Measurements from ENCODE around the gene NOC3L. TPM values are rescaled to one million over a fixed set of nuclear protein-coding genes. Genes with fewer than 3 reads are reported as not detected.
A peak's percentile ranks its signal among the peaks of the same experiment; 100 is the strongest.
"Not testable (repeated sequence)": the region's sequence is repeated elsewhere in the genome, so short reads cannot be mapped to it uniquely, and the experiment has no call there.

NOC3L gene
- 10 to 100 TPM; 48.8 to 54.6 (median 52.8) TPM for total RNA-seq

GRCh38 chr10:94362360-94363250 is at the start of gene NOC3L:
TSS of gene NOC3L (minus strand) at chr10:94362939. CDS start at chr10:94362838, 101 bp downstream.
- peaks cover 30% of the 10 kb centered on the region for H3K4me1 Mint-ChIP-seq (ENCODE audit: low read depth)
- H3K36me3 Mint-ChIP-seq (ENCODE audit: insufficient read depth) = peaks cover 27% of the 10 kb centered on the region
- no peaks in the 10 kb centered on the region for H3K27me3 Mint-ChIP-seq (ENCODE audit: low read depth)
- peak within 1 kb of the TSS; percentile 97 for H3K4me3 Mint-ChIP-seq
- peak; percentile 96 to 98 for ATAC-seq
- H3K9me3 Mint-ChIP-seq = no peaks in the 10 kb centered on the region
- DNase-seq = peak; percentile 92

- Mint-ChIP-seq H3K9me3 (no peaks in the 10 kb centered on the region), H3K4me1 (ENCODE audit: low read depth) (no peaks in the 10 kb centered on the region), H3K4me3 (no peak overlapping the region), H3K36me3 (ENCODE audit: insufficient read depth) (no peaks in the 10 kb centered on the region), H3K27me3 (ENCODE audit: low read depth) (peaks cover 24% of the 10 kb centered on the region)
- ATAC-seq (no peak), DNase-seq (no peak)
These were observed 49.7 kb upstream of the NOC3L start for GRCh38 chr10:94412449-94412848.

GRCh38 chr10:94411304-94411703 is 48.6 kb upstream of the NOC3L start:
- DNase-seq (no peak), ATAC-seq (no peak)
- Mint-ChIP-seq H3K4me1 (ENCODE audit: low read depth) (no peaks in the 10 kb centered on the region), H3K4me3 (no peak overlapping the region), H3K27me3 (ENCODE audit: low read depth) (peaks cover 36% of the 10 kb centered on the region), H3K36me3 (ENCODE audit: insufficient read depth) (no peaks in the 10 kb centered on the region), H3K9me3 (no peaks in the 10 kb centered on the region)

- Mint-ChIP-seq H3K4me1 (ENCODE audit: low read depth) (no peaks in the 10 kb centered on the region), H3K4me3 (no peak overlapping the region), H3K9me3 (no peaks in the 10 kb centered on the region), H3K27me3 (ENCODE audit: low read depth) (peaks cover 51% of the 10 kb centered on the region), H3K36me3 (ENCODE audit: insufficient read depth) (no peaks in the 10 kb centered on the region)
- ATAC-seq (no peak), DNase-seq (no peak)
These were observed 46.4 kb upstream of the NOC3L start for GRCh38 chr10:94409021-94409657.

GRCh38 chr10:94407668-94408067 is 44.9 kb upstream of the NOC3L start:
- peaks cover 58% of the 10 kb centered on the region for H3K27me3 Mint-ChIP-seq (ENCODE audit: low read depth)
- H3K4me3 Mint-ChIP-seq = no peak overlapping the region
- H3K36me3 Mint-ChIP-seq (ENCODE audit: insufficient read depth) = no peaks in the 10 kb centered on the region
- no peaks in the 10 kb centered on the region for H3K9me3 Mint-ChIP-seq
- H3K4me1 Mint-ChIP-seq (ENCODE audit: low read depth) = peaks cover 5% of the 10 kb centered on the region
- DNase-seq (no peak), ATAC-seq (no peak)

- Mint-ChIP-seq H3K36me3 (ENCODE audit: insufficient read depth) (no peaks in the 10 kb centered on the region), H3K27me3 (ENCODE audit: low read depth) (peaks cover 68% of the 10 kb centered on the region), H3K4me3 (no peak overlapping the region), H3K4me1 (ENCODE audit: low read depth) (peaks cover 8% of the 10 kb centered on the region), H3K9me3 (no peaks in the 10 kb centered on the region)
- ATAC-seq (no peak), DNase-seq (no peak)
These were observed 42.7 kb upstream of the NOC3L start for GRCh38 chr10:94405406-94405805.

GRCh38 chr10:94403380-94404213 is 40.9 kb upstream of the NOC3L start:
- peak overlapping the region; percentile 80 for H3K4me3 Mint-ChIP-seq
- DNase-seq (no peak), ATAC-seq (peak; percentile 32 to 34)
- peaks cover 79% of the 10 kb centered on the region for H3K27me3 Mint-ChIP-seq (ENCODE audit: low read depth)
- H3K9me3 Mint-ChIP-seq = no peaks in the 10 kb centered on the region
- H3K36me3 Mint-ChIP-seq (ENCODE audit: insufficient read depth) = no peaks in the 10 kb centered on the region
- peaks cover 8% of the 10 kb centered on the region for H3K4me1 Mint-ChIP-seq (ENCODE audit: low read depth)

- no peak overlapping the region for H3K4me3 Mint-ChIP-seq
- H3K9me3 Mint-ChIP-seq = no peaks in the 10 kb centered on the region
- H3K36me3 Mint-ChIP-seq (ENCODE audit: insufficient read depth) = no peaks in the 10 kb centered on the region
- peaks cover 76% of the 10 kb centered on the region for H3K27me3 Mint-ChIP-seq (ENCODE audit: low read depth)
- DNase-seq (no peak), ATAC-seq (peak; percentile 42 to 49)
- peaks cover 8% of the 10 kb centered on the region for H3K4me1 Mint-ChIP-seq (ENCODE audit: low read depth)
These were observed 40.2 kb upstream of the NOC3L start for GRCh38 chr10:94402843-94403379.

- DNase-seq (peak; percentile 7), ATAC-seq (peak; percentile 74 to 77)
- H3K9me3 Mint-ChIP-seq = no peaks in the 10 kb centered on the region
- peaks cover 70% of the 10 kb centered on the region for H3K27me3 Mint-ChIP-seq (ENCODE audit: low read depth)
- no peaks in the 10 kb centered on the region for H3K36me3 Mint-ChIP-seq (ENCODE audit: insufficient read depth)
- H3K4me1 Mint-ChIP-seq (ENCODE audit: low read depth) = peaks cover 8% of the 10 kb centered on the region
- H3K4me3 Mint-ChIP-seq = peak within 1 kb of the TSS; percentile 47
These were observed 39.6 kb upstream of the NOC3L start, which contains the start of gene TBC1D12 for GRCh38 chr10:94402204-94402842. TSS of gene TBC1D12 (plus strand) at chr10:94402541. CDS start at chr10:94402614, 73 bp downstream.

- no peak for DNase-seq
- no peak for ATAC-seq
These were observed 36.0 kb upstream of the NOC3L start for GRCh38 chr10:94398762-94399161.

GRCh38 chr10:94397549-94398370 is 35.0 kb upstream of the NOC3L start:
- H3K9me3 Mint-ChIP-seq = no peaks in the 10 kb centered on the region
- H3K4me1 Mint-ChIP-seq (ENCODE audit: low read depth) = peaks cover 3% of the 10 kb centered on the region
- no peaks in the 10 kb centered on the region for H3K36me3 Mint-ChIP-seq (ENCODE audit: insufficient read depth)
- H3K27me3 Mint-ChIP-seq (ENCODE audit: low read depth) = peaks cover 37% of the 10 kb centered on the region
- ATAC-seq (no peak), DNase-seq (no peak)
- no peak overlapping the region for H3K4me3 Mint-ChIP-seq

More at GRCh38 chr10:94398762-94399161, 36.0 kb upstream of the NOC3L start:
- no peaks in the 10 kb centered on the region for H3K9me3 Mint-ChIP-seq
- no peak overlapping the region for H3K4me3 Mint-ChIP-seq
- H3K4me1 Mint-ChIP-seq (ENCODE audit: low read depth) = peaks cover 6% of the 10 kb centered on the region
- H3K27me3 Mint-ChIP-seq (ENCODE audit: low read depth) = peaks cover 40% of the 10 kb centered on the region
- H3K36me3 Mint-ChIP-seq (ENCODE audit: insufficient read depth) = no peaks in the 10 kb centered on the region

GRCh38 chr10:94392117-94392516 is 29.4 kb upstream of the NOC3L start:
- not testable (repeated sequence) for H3K4me3 Mint-ChIP-seq; H3K36me3 Mint-ChIP-seq (ENCODE audit: insufficient read depth); H3K4me1 Mint-ChIP-seq (ENCODE audit: low read depth); H3K27me3 Mint-ChIP-seq (ENCODE audit: low read depth); ATAC-seq; DNase-seq; H3K9me3 Mint-ChIP-seq

- H3K4me3 Mint-ChIP-seq; H3K4me1 Mint-ChIP-seq (ENCODE audit: low read depth): not testable (repeated sequence)
These were observed 23.0 kb upstream of the NOC3L start for GRCh38 chr10:94385733-94386132.

More at GRCh38 chr10:94385733-94386132, 23.0 kb upstream of the NOC3L start:
- not testable (repeated sequence) for H3K36me3 Mint-ChIP-seq (ENCODE audit: insufficient read depth); H3K27me3 Mint-ChIP-seq (ENCODE audit: low read depth); DNase-seq; H3K9me3 Mint-ChIP-seq; ATAC-seq
